AG09319 (cell line): ENCODE data around the gene SREBF2.

ENCODE experiments used
- DNase-seq: peaks from one replicate; pipeline ENCODE4 v3.0.0-alpha.2; 2010; ENCODE audit warnings: low read depth; ENCODE audit errors: extremely low read depth
- CTCF ChIP-seq: IDR thresholded peaks from 2 replicates; pipeline ENCODE4 v1.5.1; 2011; ENCODE audit warnings: low read depth, mild to moderate bottlenecking, inconsistent platforms, low read length, moderate library complexity

Gene SREBF2

GRCh38 chr22:41870786-41871185, 37.9 kb downstream of the SREBF2 start:
- no peak for DNase-seq
- TF ChIP-seq CTCF: no peak

DNA sequence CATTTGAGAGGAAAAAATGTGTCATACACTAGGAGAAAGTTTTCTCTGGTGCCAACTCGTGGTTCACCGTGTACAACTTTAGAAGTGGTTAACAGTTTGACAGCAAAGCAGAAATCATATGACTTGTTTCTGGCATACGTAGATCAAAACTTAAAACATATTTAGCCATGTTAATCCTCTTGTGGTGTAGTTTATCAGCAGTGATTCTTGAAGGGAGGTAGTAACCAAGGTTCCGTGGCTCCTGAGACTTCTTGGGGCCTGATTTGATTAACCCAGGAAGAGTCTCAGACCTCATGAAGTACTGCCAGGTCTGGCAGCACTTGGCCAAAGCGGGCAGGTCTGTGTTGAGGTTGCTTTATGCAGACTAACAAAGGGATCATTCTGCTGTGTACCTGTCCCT, 40.5 kb downstream of the SREBF2 start:
- no peak for DNase-seq
- TF ChIP-seq CTCF: no peak

- no peak for DNase-seq
- TF ChIP-seq CTCF: no peak
Measured at GRCh38 chr22:41874090-41874489, 41.2 kb downstream of the SREBF2 start.

DNA sequence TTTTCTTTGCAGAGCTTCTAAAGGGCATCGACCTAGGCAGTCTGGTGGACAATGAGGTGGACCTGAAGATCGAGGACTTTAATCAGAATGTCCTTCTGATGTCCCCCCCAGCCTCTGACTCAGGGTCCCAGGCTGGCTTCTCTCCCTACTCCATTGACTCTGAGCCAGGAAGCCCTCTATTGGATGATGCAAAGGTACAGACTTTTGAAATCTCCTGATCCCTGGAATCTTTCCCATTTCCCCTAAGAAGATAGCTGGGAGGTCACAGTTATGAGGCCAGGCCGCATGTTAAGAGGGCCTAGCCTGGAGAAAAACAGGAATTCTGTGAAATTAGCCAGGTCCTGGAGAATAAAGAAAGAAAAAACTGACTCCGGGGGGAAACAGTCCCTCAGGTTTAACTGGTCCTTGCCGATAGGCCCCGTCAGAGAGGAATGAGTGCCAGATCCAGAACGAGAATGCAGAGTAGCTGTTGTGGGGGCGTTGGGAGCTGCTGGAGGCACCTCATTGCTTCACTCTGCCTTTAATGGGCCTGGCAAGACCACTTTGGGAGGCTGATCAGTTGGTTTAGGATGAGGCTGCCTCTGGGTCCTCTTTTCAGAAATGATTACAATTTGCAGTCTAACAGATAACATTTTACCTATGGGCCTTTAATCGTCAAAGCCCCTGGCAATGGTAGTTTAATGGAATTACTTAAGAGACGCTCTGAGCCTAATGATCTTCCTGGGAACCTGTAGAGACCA, 42.8 kb downstream of the SREBF2 start:
- no peak for DNase-seq
- no peak for TF ChIP-seq CTCF

DNA sequence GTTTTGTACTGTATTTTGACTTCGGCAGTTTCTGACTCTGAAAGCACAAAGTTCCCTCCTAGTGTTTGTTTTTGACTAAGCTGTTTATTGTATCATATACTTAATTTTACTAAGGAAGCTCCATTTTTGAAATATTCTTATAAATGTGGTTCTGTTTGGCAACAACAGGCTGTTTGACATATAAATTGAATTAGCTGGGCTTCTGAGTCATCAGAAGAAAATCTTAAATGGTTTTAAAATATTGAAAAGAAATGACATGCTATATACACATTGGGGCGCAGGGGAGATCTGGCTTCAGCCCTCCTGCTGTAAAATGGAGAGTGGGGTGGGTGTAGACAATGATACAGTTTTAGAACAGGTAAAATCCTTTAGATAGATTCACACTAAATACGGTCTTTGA, 43.4 kb downstream of the SREBF2 start:
- no peak for DNase-seq
- no peak for TF ChIP-seq CTCF

DNA sequence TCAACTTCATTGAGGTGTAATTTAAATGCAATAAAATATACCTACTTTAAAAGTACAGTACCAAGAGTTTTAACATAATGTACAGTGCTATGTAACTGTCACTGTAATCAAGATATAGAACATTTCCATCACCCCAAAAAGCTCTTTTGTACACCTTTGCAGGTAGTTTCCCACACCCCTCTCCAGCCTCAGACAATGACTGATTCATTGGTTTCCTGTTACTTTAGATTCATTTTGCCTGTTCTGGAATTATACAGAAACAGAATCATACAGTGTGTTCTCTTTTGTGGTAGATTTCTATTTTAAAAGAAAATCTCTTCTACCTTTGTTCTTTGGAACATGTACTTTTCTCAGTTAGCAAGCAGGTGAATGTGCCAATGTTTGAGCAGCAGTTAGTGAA, 43.8 kb downstream of the SREBF2 start:
- TF ChIP-seq CTCF: no peak

GRCh38 chr22:41880653-41881052, 47.7 kb downstream of the SREBF2 start:
- TF ChIP-seq CTCF: no peak

More for the DNA sequence above, 43.8 kb downstream of the SREBF2 start:
- DNase-seq: no peak

More at GRCh38 chr22:41880653-41881052, 47.7 kb downstream of the SREBF2 start:
- no peak for DNase-seq
